Transverse colon (tissue), 4 donors: Measurements from ENCODE around the gene RGS16. TPM values are rescaled to one million over a fixed set of nuclear protein-coding genes. Genes with fewer than 3 reads are reported as not detected.

Source experiments
- DNase-seq: peaks from one replicate; pipeline ENCODE4 v3.0.0-alpha.2; 2019
- H3K27ac ChIP-seq, 4 donors: fragments of 200-600 bp; sonication (generic); 2 replicates each; pipeline ENCODE4 v1.5.1; 2016 to 2018; ENCODE audit warnings: inconsistent platforms in 4 of 4
- H3K27me3 ChIP-seq: fragments of 200-600 bp; sonication (generic); 2 replicates; pipeline ENCODE4 v1.5.1; 2017; ENCODE audit warnings: inconsistent platforms
- H3K36me3 ChIP-seq, 4 donors: fragments of 200-600 bp; sonication (generic); 2 replicates each; pipeline ENCODE4 v1.5.1; 2017 to 2019; ENCODE audit warnings: inconsistent platforms in 4 of 4
- H3K4me1 ChIP-seq, 4 donors: fragments of 200-600 bp; sonication (generic); 2 replicates each; pipeline ENCODE4 v1.5.1; 2017 to 2020; ENCODE audit warnings: inconsistent platforms in 4 of 4
- H3K4me3 ChIP-seq, 4 donors: fragments of 200-600 bp; sonication (generic); 1 replicate in 1 of 4; 2 replicates in 3 of 4; pipeline versions ENCODE4 v1.5.1 to v1.6.1; 2017 to 2019; ENCODE audit warnings: inconsistent platforms in 4 of 4
- H3K9me3 ChIP-seq, 2 donors: fragments of 200-600 bp; sonication (generic); 2 replicates each; pipeline ENCODE4 v1.5.1; 2017 to 2019; ENCODE audit warnings: inconsistent platforms in 2 of 2
- CTCF ChIP-seq, 5 experiments: fragments of 200-600 bp in 3 of 5; fragments of 450-650 bp in 2 of 5; sonication (generic) in 3 of 5; IDR thresholded peaks; 1 replicate in 2 of 5; 2 replicates in 3 of 5; pipeline ENCODE4 v1.5.1; 2016 to 2017; ENCODE audit warnings: antibody characterized with exemption in 5 of 5, inconsistent platforms in 3 of 5, mild to moderate bottlenecking in 2 of 5, moderate library complexity in 1 of 5
- EP300 ChIP-seq: sonication (generic); formaldehyde crosslinking; IDR thresholded peaks from one replicate; pipeline ENCODE4 v1.6.1; 2017; ENCODE audit warnings: antibody characterized with exemption, low read depth
- POLR2A ChIP-seq: fragments of 450-650 bp; IDR thresholded peaks from one replicate; pipeline ENCODE4 v1.6.1; 2016; ENCODE audit warnings: antibody characterized with exemption, mild to moderate bottlenecking, moderate library complexity
- POLR2AphosphoS5 ChIP-seq, 3 donors: sonication (generic); formaldehyde crosslinking; IDR thresholded peaks; one replicate each; pipeline ENCODE4 v1.6.1; 2016; ENCODE audit warnings: antibody characterized with exemption in 3 of 3
- WGBS, 2 donors: methylation state at CpG; one replicate each; pipeline ENCODE4 v1.1.5; 2018; ENCODE audit warnings: low coverage in 1 of 2; 5-methylcytosine and 5-hydroxymethylcytosine counted together
- in situ Hi-C, 4 donors: fragments of 200-750 bp; cut with MboI; loops; one replicate each; pipeline versions ENCODE4 v1.15.0 to v1.15.1; 2017; ENCODE audit warnings: low sequenced_read_pairs in 3 of 4, low pct_ligation_motif_present in 1 of 4, low pct_unique_long_range_greater_than_20kb in 1 of 4
- intact Hi-C: fragments of 100-400 bp; cut with DNase I; formaldehyde crosslinking; loops from one replicate; pipeline ENCODE4 v1.15.1; 2023; ENCODE audit warnings: low total_unique reads
- total RNA-seq, 4 donors: library from RNA; depleted of rRNA; stranded (reverse); fragments of >200 nt; gene quantifications; one replicate each; pipeline ENCODE4 v1.1.0, GENCODE V29; 2016

Gene RGS16
- total RNA-seq, 4 donors from 2014 or later: 0.82 to 3.0 (median 1.7) TPM; not detected in 1

- WGBS, 2 donors: 3 to 8% methylated on average over 4 to 20 of the region's 20 CpGs
- in situ Hi-C loops (loop anchor here (10.0 to 25.0 kb wide), 2 partner anchors 494 to 501 kb away; no protein-coding TSS in a partner anchor), intact Hi-C loops (no loop called here)
- peak within 1 kb of the TSS; percentile 71 to 87 (median 81) for H3K4me3 ChIP-seq
- H3K27me3 ChIP-seq: no peaks in the 10 kb centered on the region
- TF ChIP-seq CTCF (IDR thresholded peaks at IDR 0.05): no peak
- peak in 2 of 3 donors; percentile 76 to 81 for TF ChIP-seq POLR2AphosphoS5 (IDR thresholded peaks at IDR 0.05)
- peak; percentile 78 for TF ChIP-seq POLR2A
- TF ChIP-seq EP300: no peak
- no peaks in the 10 kb centered on the region for H3K36me3 ChIP-seq
- peaks cover 8 to 34% (median 19%) of the 10 kb centered on the region in 4 donors for H3K4me1 ChIP-seq
- H3K27ac ChIP-seq: peak within 1 kb of the TSS; percentile 97 to 99 (median 98)
- H3K9me3 ChIP-seq: no peaks in the 10 kb centered on the region
- peak; percentile 86 for DNase-seq
Measured at GRCh38 chr1:182588500-182589396, 15.4 kb downstream of the RGS16 start, which contains the start of gene RNASEL. Gene RNASEL, minus strand, starts transcription at chr1:182589256. Its CDS starts 2,450 bp downstream, at chr1:182586806.

DNA sequence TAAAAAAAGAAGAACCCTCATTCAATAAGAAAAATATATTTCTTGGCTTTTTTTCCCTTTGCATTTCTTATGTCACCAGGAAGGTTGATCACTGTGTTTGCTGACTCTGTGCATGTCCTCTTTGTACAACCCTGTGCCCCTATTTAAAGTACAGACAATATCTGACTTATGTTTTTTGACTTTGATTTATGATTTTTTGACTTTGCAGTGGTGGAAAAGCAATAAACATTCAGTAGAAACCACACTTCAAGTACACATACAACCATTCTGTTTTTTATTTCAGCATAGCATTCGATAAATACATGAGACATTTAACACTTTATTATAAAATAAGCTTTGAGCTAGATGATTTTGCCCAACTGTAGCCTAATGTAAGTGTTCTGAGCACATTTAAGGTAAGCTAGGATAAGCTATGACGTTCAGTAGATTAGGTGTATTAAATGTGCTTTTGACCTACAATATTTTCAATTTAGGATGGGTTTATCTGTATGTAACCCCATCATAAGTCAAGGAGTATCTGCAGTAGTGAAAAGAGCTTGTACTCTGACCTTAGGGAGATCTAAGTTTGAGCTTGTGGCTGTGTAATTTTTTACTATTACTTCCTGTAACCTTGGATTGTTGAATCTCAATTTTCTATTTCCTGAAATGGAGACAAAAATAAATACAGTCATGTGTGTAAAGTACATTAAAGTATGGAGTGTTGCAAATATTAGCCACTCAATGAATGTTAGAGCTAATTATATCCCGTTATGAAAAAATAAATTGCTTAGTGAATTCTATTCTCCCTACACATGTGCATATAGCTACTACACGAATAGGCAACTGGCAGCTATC is 16.3 kb downstream of the RGS16 start:
- DNase-seq: no peak
- intact Hi-C loops: no loop called here
- H3K36me3 ChIP-seq: peaks cover 0 to under 1% (median 0%) of the 10 kb centered on the region in 4 donors
- no peaks in the 10 kb centered on the region for H3K27me3 ChIP-seq
- TF ChIP-seq EP300 (no peak), CTCF (IDR thresholded peaks at IDR 0.05) (no peak), POLR2AphosphoS5 (IDR thresholded peaks at IDR 0.05) (no peak), POLR2A (no peak)
- peak overlapping the region; percentile 97 to 99 (median 98) for H3K27ac ChIP-seq
- H3K9me3 ChIP-seq: no peaks in the 10 kb centered on the region
- H3K4me1 ChIP-seq: peaks cover 9 to 36% (median 19%) of the 10 kb centered on the region in 4 donors
- H3K4me3 ChIP-seq: peak overlapping the region; percentile 71 to 87 (median 81)
- 33 to 48% methylated on average over 4 of the region's 4 CpGs for WGBS, 2 donors
- in situ Hi-C loops: loop anchor here (10.0 to 25.0 kb wide), 2 partner anchors 493 to 501 kb away; no protein-coding TSS in a partner anchor

DNA sequence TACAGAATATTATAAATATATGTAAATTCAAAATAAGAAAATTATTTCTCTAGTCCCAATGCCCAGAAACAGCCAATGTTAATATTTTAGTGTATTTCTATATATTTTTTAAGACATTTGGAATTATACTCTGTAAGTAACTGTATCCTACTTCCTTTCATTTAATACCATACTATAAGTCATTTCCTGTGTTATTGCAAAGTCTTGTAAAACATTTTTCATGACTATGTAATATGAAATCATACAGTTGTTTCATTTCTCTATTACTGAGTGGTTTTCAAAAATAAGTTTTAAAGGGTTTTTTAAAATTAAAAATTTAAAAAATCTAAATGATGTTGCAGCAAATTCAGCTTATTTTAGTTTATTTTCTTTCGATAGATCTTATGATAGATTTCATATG is 17.1 kb downstream of the RGS16 start:
- TF ChIP-seq CTCF (IDR thresholded peaks at IDR 0.05) (no peak), POLR2AphosphoS5 (IDR thresholded peaks at IDR 0.05) (no peak), EP300 (no peak), POLR2A (no peak)
- Histone ChIP-seq H3K27me3 (no peaks in the 10 kb centered on the region), H3K36me3 (peaks cover 0 to 8% (median under 1%) of the 10 kb centered on the region in 4 donors), H3K4me3 (no peak overlapping the region), H3K27ac (no peak overlapping the region), H3K9me3 (no peaks in the 10 kb centered on the region), H3K4me1 (peaks cover 9 to 38% (median 19%) of the 10 kb centered on the region in 4 donors)
- WGBS, 2 donors: 0% methylated on average over 1 of the region's 1 CpG
- intact Hi-C loops: no loop called here
- DNase-seq: no peak
- in situ Hi-C loops: loop anchor here (10.0 to 25.0 kb wide), 2 partner anchors 492 to 500 kb away; no protein-coding TSS in a partner anchor
